Measurements from ENCODE around the gene TCP11.
A peak's percentile ranks its signal among the peaks of the same experiment; 100 is the strongest.
"Not testable (repeated sequence)": the region's sequence is repeated elsewhere in the genome, so short reads cannot be mapped to it uniquely, and the experiment has no call there.

TCP11 gene

GRCh38 chr6:35146453-35146852 is 5.3 kb upstream of the TCP11 start:
- DNase-seq (ENCODE audit: low read depth in 2 of 2): no peak

GRCh38 chr6:35145757-35146156 is 4.6 kb upstream of the TCP11 start:
- DNase-seq (ENCODE audit: low read depth in 2 of 2): no peak

- no peak for DNase-seq (ENCODE audit: low read depth in 2 of 2)
Observed at GRCh38 chr6:35142588-35143569, 1.7 kb upstream of the TCP11 start.

DNA sequence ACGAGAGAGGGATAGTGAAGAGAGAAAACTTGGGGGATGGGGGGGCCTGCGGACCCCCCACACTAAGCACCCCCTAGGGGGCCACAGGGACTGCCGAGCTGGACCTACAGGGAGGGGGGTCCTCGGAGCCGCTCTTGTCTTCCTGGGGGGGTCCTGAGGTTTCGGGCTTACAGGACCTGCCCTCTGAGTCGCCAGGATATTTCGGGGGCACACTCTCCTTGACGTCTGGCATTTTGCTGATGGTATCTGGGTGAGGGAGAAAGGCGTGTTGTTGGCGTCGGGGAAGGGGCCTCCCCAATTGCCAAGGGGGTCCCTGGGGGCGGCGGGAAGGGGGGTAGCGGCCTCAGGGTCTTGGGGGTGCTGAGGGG is 516 bp downstream of the TCP11 start:
- DNase-seq (ENCODE audit: low read depth in 2 of 2): no peak

- DNase-seq (ENCODE audit: low read depth in 2 of 2): peak; percentile 32 to 41
Observed at GRCh38 chr6:35139924-35140638, 1.1 kb downstream of the TCP11 start.

GRCh38 chr6:35139470-35139869 is 1.7 kb downstream of the TCP11 start:
- DNase-seq (ENCODE audit: low read depth in 2 of 2): no peak

DNA sequence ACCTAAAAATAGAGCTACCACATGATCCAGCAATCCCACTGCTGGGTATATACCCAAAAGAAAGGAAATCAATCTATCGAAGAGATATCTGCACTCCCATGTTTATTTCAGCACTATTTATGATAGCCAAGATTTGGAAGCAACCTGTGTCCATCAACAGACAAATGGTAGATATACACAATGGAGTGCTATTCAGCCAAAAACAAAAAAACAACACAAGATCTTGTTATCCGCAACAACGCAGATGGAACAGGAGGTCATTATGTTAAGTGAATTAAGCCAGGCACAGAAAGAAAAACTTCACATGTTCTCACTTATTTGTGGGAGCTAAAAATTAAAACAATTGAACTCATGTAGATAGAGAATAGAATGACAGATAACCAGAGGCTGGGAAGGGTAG is 2.9 kb downstream of the TCP11 start:
- DNase-seq (ENCODE audit: low read depth in 2 of 2): not testable (repeated sequence)

DNA sequence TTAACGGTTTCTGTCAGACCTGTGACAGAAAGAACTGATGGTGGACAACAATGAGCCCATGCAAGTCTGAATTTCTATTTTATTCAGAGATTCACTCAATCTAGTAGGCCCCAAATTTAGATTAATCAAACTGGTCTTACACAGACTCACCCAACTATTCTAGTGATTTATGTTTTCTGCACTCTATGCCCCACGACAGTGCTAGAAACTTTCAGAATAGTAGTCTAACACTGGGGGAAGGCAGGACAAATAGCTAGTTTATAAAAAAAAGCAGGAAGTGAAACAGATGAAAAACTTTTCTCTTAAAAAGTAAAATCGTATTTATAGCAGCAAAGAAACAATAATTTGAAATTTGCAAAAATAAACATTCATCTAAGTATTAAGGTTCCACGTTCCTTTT is 5.0 kb downstream of the TCP11 start:
- no peak for DNase-seq (ENCODE audit: low read depth in 2 of 2)

GRCh38 chr6:35128496-35128895 is 12.6 kb downstream of the TCP11 start:
- DNase-seq (ENCODE audit: low read depth in 2 of 2): no peak

DNA sequence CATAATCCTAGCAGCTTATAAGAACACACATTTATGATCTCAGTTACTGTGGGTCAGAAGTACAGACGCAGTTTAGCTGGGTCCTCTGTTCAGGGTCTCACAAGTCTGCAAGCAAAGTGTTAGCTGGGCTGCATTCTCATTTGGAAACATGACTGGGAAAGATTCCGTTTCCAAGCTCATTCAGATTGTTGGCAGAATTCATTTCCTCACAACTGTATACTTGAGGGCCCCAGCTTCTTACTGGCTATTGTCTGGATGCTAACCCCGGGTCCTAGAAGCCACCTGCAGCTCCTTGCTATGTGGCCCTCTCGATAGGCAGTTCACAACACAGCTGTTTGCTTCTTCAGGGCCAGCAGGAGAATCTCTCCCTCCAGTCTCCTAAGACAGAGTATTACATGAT is 13.1 kb downstream of the TCP11 start:
- DNase-seq (ENCODE audit: low read depth in 2 of 2): no peak

- no peak for DNase-seq (ENCODE audit: low read depth in 2 of 2)
Observed at GRCh38 chr6:35124356-35124755, 16.8 kb downstream of the TCP11 start.

- DNase-seq (ENCODE audit: low read depth in 2 of 2): no peak
Observed at GRCh38 chr6:35120746-35121145, 20.4 kb downstream of the TCP11 start.

DNA sequence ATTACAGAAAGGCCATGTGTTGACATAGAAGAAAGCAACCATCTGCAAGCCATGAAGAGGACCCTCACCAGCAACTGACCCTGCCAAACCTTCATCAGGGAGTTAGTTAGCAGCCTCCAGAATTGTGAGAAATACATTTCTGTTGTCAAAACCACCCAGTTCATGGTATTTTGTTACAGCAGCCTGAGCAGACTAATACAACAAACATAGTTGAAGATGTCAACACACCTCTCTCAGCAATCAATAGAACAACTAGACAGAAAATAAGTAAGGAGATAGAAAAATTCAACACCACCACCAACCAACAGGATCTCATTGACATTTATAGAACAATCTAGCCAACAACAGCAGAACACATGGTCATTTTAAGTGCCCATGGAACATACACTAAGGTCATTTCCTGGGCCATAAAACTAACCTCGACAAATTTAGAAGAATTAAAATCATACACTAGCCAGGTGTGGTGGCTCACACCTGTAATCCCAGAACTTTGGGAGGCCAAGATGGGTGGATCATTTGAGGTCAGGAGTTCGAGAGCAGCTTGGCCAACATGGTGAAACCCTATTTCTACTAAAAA is 32.7 kb downstream of the TCP11 start:
- no peak for DNase-seq (ENCODE audit: low read depth in 2 of 2)

GRCh38 chr6:35107761-35108160 is 33.4 kb downstream of the TCP11 start:
- not testable (repeated sequence) for DNase-seq (ENCODE audit: low read depth in 2 of 2)

DNA sequence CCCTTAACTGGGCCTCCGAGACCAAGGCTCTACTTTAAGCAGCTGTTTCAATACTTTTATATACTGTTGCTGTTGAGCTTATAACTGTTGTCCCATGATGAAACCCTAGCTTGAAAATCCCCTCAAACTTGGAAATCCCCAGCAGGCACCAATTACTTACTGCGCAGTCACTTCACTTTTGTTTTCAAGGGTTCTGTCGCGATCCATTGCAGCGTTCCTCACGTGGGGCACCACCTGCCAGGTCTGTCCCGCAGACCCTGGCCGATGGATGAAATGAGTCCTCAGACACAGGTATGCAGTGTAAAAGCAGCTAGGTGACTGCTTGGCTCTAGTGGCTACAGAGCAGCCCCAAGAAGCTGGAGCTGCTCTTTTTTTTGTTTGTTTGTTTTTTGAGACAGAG is 33.9 kb downstream of the TCP11 start:
- not testable (repeated sequence) for DNase-seq (ENCODE audit: low read depth in 2 of 2)

DNA sequence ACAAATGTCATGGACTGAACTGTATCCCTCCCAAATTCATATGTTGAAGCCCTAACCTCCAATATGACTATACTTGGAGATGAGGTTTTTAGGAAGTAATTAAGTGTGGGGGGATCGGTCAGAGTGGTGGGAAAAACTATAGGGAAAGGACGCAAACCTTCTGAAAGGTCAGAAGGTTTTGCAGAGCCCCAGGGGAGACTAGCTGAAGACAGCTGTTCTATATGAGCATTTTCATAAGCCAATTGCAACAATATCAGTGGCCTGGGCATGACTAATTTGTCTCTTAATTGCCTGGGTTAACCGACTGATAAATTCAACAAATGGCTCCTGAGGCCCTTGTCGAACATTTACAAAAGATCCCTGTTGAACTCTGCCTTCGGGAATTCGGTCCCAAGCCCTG is 35.1 kb downstream of the TCP11 start:
- DNase-seq (ENCODE audit: low read depth in 2 of 2): not testable (repeated sequence)

GRCh38 chr6:35105078-35105477 is 36.1 kb downstream of the TCP11 start:
- DNase-seq (ENCODE audit: low read depth in 2 of 2): no peak

GRCh38 chr6:35099116-35099515 is 42.0 kb downstream of the TCP11 start:
- DNase-seq (ENCODE audit: low read depth in 2 of 2): no peak

DNA sequence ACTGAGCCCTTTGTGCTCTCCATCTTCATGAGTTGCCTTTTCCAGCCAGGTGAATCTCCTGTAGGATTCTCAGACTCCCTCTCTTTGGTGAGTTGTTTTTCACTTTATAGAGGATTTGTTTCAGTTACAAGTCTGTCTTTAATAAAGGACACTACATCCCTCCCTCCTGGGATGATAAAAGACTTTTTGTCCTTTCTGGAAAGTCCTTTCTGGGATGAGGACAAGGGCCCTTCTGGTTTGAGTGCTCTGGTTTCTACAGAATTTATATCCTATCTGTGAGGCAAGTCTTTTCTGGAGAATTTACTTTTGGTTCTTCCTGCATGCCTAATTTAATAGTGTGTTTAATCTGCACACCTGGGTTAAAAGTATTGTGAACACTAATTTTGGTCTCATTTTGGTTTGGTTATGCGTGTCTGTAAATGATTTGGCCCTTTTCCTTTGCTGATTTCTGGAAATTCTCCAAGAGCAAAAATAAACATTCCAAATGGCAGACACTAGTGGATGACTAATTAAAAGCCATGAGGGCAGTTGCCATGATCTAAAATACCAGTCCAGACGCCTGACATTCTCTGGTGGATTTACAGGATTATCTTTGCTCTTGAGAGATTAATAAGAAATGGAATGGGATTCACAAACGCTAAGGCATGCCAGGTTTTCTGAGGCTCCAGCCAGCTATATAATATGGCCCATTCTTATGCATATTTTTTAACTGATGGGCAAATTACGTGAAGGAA is 44.8 kb downstream of the TCP11 start:
- no peak for DNase-seq (ENCODE audit: low read depth in 2 of 2)

- DNase-seq (ENCODE audit: low read depth in 2 of 2): no peak
Observed at GRCh38 chr6:35094183-35094582, 47.0 kb downstream of the TCP11 start.

DNA sequence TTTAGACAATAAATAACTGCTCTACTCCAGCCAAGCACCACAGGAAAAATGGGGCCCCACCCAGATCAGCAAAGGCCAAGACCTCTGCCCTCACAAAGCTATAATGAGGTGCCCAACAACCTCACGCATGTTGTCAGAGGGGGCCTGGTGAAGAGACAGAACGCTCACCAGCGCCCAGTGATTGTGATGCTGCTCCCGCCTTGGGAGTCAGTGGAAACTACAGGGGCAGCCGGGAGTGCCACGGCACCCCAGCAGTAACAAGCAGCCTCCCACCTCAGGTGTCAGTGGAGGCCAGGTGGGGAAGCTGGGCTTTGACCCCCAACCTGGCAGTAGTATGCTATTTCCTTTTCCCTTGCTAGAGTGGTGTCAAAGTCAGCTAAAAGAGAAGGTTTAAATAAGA is 47.4 kb downstream of the TCP11 start:
- DNase-seq (ENCODE audit: low read depth in 2 of 2): no peak

GRCh38 chr6:35093118-35093445 is 48.1 kb downstream of the TCP11 start:
- DNase-seq (ENCODE audit: low read depth in 2 of 2): no peak

All from activated CD4-positive, alpha-beta T cell treated with anti-CD3 and anti-CD28 coated beads for 24 hours (primary cell).